ENCODE results near the gene FKBP1B. TPM values are rescaled to one million over a fixed set of nuclear protein-coding genes. Genes with fewer than 3 reads are reported as not detected.
"Not testable (repeated sequence)": the region's sequence is repeated elsewhere in the genome, so short reads cannot be mapped to it uniquely, and the experiment has no call there.

Gene FKBP1B
- total RNA-seq, 1 donor from 2014 or later = 6.2 TPM

GRCh38 chr2:24022975-24023575, 26.5 kb upstream of the FKBP1B start:
- ATAC-seq = no peak

- ATAC-seq = no peak
Measured at GRCh38 chr2:24024018-24024417, 25.5 kb upstream of the FKBP1B start.

- ATAC-seq = no peak
Measured at GRCh38 chr2:24024996-24025663, 24.4 kb upstream of the FKBP1B start.

GRCh38 chr2:24026233-24026632, 23.3 kb upstream of the FKBP1B start:
- ATAC-seq = no peak

- ATAC-seq = no peak
Measured at GRCh38 chr2:24038786-24039499, 10.6 kb upstream of the FKBP1B start.

- ATAC-seq = no peak
Measured at GRCh38 chr2:24040511-24040910, 9.0 kb upstream of the FKBP1B start.

GRCh38 chr2:24043133-24043532, 6.4 kb upstream of the FKBP1B start:
- not testable (repeated sequence) for ATAC-seq

- no peak for ATAC-seq
Measured at GRCh38 chr2:24045511-24046508, 3.7 kb upstream of the FKBP1B start.

GRCh38 chr2:24046599-24046929, 3.0 kb upstream of the FKBP1B start:
- no peak for ATAC-seq

GRCh38 chr2:24046930-24047702, 2.4 kb upstream of the FKBP1B start, which contains the start of gene WDCP:
Gene WDCP, minus strand, starts transcription at chr2:24047391. Its CDS starts 7,897 bp downstream, at chr2:24039494.
- peak; percentile 100 for ATAC-seq

GRCh38 chr2:24047703-24048033, 1.9 kb upstream of the FKBP1B start:
- no peak for ATAC-seq

GRCh38 chr2:24048769-24049484, 614 bp upstream of the FKBP1B start:
- ATAC-seq = no peak

- ATAC-seq = no peak
Measured at GRCh38 chr2:24050041-24050979, 769 bp downstream of the FKBP1B start.

- no peak for ATAC-seq
Measured at GRCh38 chr2:24051833-24052232, 2.3 kb downstream of the FKBP1B start.

GRCh38 chr2:24052951-24053350, 3.4 kb downstream of the FKBP1B start:
- no peak for ATAC-seq

- no peak for ATAC-seq
Measured at GRCh38 chr2:24054366-24055010, 4.9 kb downstream of the FKBP1B start.

- no peak for ATAC-seq
Measured at GRCh38 chr2:24055750-24056149, 6.2 kb downstream of the FKBP1B start.

- no peak for ATAC-seq
Measured at GRCh38 chr2:24058564-24059271, 9.2 kb downstream of the FKBP1B start.

- ATAC-seq = no peak
Measured at GRCh38 chr2:24065341-24065740, 15.8 kb downstream of the FKBP1B start.

Data from esophagus mucosa (tissue), 1 donor.